Measurements from ENCODE around the gene ZNF785.
A peak's percentile ranks its signal among the peaks of the same experiment; 100 is the strongest.
"Not testable (repeated sequence)": the region's sequence is repeated elsewhere in the genome, so short reads cannot be mapped to it uniquely, and the experiment has no call there.

ZNF785 gene

DNA sequence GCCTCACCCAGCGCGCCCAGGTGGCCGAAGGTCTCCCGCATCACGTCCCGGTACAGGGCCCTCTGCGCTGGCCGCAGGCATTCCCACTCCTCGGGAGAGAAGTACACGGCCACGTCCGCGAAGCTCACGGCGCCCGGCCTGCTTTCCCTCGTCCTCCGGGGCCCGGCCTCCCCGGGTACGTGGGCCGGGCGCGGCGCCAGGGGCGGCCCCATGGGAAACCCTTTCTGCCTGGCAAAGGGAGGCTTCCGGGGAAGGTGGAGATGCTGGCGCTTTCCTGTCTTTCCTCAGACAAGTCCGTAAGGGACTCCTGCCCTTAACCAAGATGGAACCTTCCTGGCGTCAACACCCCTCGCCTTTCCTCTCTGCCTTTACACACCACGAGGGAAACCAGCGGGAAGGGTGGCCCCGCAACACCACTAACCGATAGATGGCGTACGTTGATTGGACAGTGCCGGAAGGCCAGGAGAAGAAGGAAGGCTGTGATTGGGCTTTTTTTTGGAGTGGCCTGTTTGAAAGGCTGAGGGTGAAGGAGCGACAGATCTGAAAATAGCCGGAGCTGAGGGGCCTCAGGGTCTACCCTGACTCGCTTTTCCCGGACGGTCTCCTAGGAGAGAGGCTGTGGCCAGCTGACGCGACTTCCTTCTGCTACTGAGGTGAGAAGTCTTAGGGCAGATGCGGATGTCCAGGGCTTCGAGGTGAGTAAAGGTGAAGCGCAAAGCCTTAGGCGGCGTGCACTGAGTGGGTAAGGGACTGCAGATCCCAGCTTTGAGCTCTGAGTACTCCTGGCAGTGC is at the start of gene ZNF785:
TSS of gene ZNF785 (minus strand) at position 298 of the 792 bp plus-strand sequence. CDS start at position 212, 86 bp downstream.
- DNase-seq, result peak; percentile 99

- DNase-seq, result no peak
Measured at GRCh38 chr16:30633526-30633925, 48.0 kb upstream of the ZNF785 start.

DNA sequence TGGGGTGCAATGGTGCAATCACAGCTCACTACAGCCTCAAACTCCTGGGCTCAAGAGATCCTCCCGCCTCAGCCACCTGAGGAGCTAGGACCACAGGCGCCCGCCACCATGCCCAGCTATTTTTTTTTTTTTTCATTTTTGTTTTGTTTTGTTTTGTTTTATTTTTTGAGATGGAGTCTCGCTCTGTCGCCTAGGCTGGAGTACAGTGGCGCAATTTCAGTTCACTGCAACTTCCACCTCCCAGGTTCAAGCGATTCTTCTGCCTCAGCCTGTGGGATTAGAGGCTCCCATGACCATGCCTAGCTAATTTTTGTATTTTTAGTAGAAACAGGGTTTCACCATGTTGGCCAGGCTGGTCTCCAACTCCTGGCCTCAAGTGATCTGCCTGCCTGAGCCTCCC is 47.0 kb upstream of the ZNF785 start:
- not testable (repeated sequence) for DNase-seq

- peak; percentile 69 for DNase-seq
Measured at GRCh38 chr16:30628628-30629540, 43.4 kb upstream of the ZNF785 start.

GRCh38 chr16:30626236-30626635 is 40.7 kb upstream of the ZNF785 start:
- no peak for DNase-seq

- no peak for DNase-seq
Measured at GRCh38 chr16:30623536-30624283, 38.2 kb upstream of the ZNF785 start.

DNA sequence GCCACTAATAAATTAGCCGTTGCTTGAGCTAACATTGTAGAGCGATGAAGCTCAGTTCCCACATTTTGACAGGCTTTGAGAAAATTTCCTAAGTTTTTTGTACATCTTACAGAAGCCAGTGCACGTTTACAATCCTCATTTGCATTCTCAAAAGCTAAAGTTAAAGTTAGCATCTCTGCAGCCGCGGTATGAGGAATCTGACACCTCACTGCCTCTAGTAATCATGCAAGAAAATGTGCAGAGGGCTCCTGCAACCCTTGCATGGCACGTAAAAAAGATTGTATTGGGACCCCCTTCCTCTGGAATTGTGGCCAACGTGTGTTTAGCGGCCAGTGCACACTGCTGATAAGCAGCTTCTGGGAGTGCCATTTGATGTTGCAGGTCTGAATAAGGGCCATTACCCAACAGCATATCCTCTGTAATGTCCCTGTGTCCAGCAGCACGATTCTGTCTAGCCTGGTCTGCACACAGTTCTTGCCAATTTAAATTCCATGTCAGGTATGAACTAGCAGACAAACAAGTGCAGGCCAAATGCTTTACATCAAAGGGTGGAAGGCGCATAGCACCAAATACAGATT is 37.0 kb upstream of the ZNF785 start:
- no peak for DNase-seq

DNA sequence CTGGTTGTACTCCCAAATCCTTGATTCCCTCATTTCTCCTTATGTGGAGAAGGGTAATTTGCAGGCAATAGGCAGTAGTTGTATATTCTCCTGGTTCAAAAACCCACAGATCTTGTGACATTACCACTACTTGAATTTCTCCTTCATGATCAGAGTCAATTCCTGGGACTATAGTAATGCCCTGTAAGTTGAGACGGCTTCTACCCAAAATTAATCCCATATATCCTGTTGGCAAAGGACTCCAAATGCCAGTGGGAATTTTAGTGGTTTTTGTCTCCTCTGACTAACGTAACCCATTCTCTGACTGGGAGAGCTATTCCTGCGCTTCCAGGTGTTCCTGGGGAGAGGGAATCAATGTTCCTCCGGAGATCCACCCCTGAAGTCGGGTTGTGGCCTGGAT is 36.3 kb upstream of the ZNF785 start:
- peak; percentile 79 for DNase-seq

DNA sequence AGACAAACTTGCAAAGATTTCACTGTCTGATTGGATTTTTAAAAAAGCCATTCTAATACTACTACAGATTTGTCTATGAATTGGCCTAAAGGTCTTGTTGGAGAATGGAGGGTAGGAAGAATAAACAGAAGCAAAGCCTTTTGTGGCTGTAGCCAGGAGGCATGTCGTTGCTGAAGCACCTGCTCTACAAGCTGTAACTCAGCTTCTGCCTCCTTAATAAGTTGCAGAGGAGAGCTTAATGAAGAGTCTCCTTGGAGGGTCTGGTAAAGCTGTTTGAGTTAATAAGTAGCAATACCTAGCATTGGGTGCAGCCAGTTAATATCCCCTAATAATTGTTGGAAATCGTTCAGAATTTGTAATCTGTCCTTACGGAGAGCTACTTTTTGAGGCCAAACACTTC is 34.7 kb upstream of the ZNF785 start:
- no peak for DNase-seq

DNA sequence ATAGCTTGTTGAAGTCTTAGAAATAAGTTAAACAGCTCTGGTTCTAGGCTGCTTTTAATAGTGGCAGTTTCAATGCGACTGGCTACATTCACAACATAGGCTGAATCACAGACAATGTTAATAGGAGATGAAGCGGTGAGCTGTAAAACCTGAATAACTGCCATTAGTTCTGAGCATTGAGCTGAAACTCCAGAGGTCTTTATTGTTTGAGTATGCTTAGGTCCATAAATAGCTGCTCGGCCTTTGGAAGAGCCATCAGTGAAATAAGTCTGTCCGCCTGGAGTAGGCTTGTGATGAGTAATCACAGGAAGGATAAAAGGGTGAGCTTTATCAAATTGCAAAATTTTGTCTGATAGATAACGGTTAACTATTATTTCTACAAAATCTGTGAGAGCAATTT is 34.1 kb upstream of the ZNF785 start:
- no peak for DNase-seq

DNA sequence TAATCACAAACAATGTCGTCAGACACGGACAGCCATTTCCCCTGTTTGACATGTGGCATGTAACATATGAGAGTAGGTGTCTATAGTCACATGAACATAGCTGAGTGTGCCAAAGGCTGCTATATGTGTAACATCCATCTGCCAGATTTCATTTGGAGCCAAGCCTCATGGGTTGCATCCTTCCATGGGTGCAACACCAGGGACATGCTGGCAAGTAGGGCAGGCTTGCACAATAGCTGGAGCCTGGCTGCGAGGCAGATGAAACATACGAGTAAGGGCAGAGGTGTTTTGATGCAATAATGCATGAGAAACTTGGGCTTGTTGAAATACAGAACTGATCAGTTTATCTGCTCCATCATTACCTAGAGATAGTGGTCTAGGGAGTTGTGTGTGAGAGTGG is 33.7 kb upstream of the ZNF785 start:
- no peak for DNase-seq

GRCh38 chr16:30615358-30616091 is 30.0 kb upstream of the ZNF785 start:
- DNase-seq, result no peak

GRCh38 chr16:30609926-30610839 is 24.7 kb upstream of the ZNF785 start, which contains the start of gene ZNF689:
TSS of gene ZNF689 (minus strand) at chr16:30610389. CDS start at chr16:30610041, 348 bp downstream.
- peak; percentile 98 for DNase-seq

- peak; percentile 52 for DNase-seq
Measured at GRCh38 chr16:30609002-30609925, 23.8 kb upstream of the ZNF785 start.

- DNase-seq, result no peak
Measured at GRCh38 chr16:30606004-30606403, 20.5 kb upstream of the ZNF785 start.

DNA sequence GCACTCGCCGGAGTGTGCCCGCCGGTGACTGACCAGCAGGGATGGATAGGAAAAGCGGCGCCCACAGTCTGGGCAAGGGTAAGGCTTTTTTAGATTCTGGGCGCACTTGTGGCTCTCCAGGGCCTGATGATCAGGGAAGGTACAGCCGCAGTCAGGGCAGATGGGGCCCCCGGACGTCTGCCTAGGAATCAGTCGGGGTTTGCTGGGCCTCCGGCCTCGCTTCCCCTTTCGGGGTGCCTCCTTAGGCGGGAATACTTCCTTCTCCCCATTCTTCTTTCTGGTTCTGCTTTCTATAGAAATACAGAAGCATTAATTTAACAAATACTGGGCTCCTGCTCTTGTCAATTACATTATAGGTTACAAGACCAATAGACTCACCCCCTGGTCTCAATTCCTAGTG is 19.7 kb upstream of the ZNF785 start:
- DNase-seq, result no peak

GRCh38 chr16:30604316-30604947 is 18.9 kb upstream of the ZNF785 start:
- DNase-seq, result no peak

GRCh38 chr16:30603945-30604315 is 18.4 kb upstream of the ZNF785 start:
- DNase-seq, result no peak

- DNase-seq, result peak; percentile 20
Measured at GRCh38 chr16:30602616-30603277, 17.2 kb upstream of the ZNF785 start.

Measured in fibroblast of skin of right biceps (primary cell).